NOMO-1 (cell line): ENCODE data around the gene CAPN15.

Experiments used
- DNase-seq, 2 experiments: peaks; one replicate each; lab custom pipeline; 2025; ENCODE audit not compliant: unreplicated experiment in 2 of 2; lab: John Stamatoyannopoulos, UW

The CAPN15 gene

GRCh38 chr16:505479-506245 lies 21.9 kb upstream of the CAPN15 start:
- no peak for DNase-seq

GRCh38 chr16:506246-506546 lies 21.3 kb upstream of the CAPN15 start:
- DNase-seq, result no peak

DNA sequence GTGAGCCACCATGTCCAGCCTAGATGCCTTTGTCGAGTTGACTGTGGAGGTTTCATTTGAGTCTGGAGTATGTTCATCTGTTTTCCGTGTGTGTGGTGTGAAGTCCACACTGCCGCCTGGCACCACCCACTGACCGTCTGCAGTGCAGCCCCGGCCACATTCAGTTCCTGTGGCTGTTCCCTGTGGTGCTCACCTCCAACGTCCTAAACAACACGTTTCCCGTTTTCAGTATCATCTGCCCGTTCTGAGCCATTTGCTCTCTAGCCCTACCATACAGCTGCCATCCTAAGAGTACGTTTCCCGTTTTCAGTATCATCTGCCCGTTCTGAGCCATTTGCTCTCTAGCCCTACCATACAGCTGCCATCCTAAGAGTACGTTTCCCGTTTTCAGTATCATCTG lies 20.0 kb upstream of the CAPN15 start:
- peak; percentile 39 to 59 for DNase-seq

GRCh38 chr16:507996-508395 lies 19.5 kb upstream of the CAPN15 start:
- DNase-seq, result no peak

GRCh38 chr16:508884-509736 lies 18.4 kb upstream of the CAPN15 start:
- DNase-seq, result no peak

DNA sequence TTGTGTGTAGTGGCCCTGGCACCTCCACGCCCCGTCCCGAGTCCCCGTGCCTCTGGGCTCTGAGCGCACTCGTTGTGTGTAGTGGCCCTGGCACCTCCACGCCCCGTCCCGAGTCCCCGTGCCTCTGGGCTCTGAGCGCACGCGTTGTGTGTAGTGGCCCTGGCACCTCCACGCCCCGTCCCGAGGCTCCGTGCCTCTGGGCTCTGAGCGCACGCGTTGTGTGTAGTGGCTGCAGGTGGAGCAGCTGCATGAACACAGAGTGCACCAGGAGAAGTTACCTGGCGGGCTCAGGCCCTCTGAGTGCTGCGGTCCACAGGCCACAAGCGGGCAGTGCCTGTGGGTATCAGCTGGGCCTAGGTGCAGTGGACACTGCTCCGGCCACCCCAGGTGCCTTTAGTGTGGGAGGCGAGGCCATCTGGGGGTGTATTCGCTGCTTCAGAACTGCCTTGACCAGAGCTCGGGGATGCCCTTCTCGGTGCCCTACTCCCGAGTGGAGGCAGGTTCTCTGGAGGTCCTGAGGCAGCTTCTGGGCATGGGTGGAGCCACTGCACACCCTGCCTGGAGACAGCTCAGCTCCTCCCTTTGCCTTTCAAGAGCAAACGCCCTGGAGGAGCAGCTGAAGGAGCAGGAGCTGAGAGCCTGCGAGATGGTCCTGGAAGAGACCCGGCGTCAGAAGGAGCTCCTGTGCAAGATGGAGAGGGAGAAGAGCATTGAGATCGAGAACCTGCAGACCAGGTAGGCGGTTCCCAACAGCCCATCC lies 17.3 kb upstream of the CAPN15 start:
- no peak for DNase-seq

- no peak for DNase-seq
Measured at GRCh38 chr16:512802-513201, 14.7 kb upstream of the CAPN15 start.

GRCh38 chr16:513950-514349 lies 13.6 kb upstream of the CAPN15 start:
- no peak for DNase-seq

- DNase-seq, result no peak
Measured at GRCh38 chr16:515175-515938, 12.2 kb upstream of the CAPN15 start.

DNA sequence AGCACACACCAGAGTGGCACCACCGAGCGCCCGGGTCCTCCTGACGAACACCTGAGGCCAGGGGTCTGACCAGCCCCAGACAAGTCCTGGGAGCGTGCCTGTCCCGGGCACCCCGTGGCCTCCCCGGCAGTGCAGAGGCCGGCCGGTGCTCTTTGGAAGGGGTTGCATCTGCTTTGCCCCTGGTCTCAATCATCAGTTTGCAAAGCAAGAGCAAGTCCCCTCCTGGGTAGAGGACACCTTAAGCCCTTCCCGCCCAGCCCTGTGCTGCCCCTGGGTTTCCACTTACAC lies 11.6 kb upstream of the CAPN15 start:
- DNase-seq, result no peak

- no peak for DNase-seq
Measured at GRCh38 chr16:516301-516700, 11.2 kb upstream of the CAPN15 start.

DNA sequence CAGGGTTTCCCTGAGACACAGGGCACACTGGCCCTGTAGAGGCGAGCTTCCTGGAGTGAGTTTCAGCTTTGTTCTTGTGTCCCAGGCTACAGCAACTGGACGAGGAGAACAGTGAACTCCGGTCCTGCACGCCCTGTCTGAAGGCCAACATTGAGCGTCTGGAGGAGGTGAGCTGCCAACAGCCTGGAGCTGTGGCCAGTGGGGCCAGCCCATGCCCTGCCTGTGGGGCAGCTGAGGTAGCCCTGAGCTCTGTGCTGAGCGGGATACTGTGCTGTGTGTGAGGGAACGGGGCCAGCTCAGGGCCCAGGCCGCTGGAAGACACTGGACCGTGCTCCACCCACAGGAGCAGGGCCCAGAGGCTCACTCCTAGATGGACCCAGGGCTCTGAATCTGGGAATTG lies 8.7 kb upstream of the CAPN15 start:
- no peak for DNase-seq

GRCh38 chr16:519425-519824 lies 8.1 kb upstream of the CAPN15 start:
- no peak for DNase-seq

DNA sequence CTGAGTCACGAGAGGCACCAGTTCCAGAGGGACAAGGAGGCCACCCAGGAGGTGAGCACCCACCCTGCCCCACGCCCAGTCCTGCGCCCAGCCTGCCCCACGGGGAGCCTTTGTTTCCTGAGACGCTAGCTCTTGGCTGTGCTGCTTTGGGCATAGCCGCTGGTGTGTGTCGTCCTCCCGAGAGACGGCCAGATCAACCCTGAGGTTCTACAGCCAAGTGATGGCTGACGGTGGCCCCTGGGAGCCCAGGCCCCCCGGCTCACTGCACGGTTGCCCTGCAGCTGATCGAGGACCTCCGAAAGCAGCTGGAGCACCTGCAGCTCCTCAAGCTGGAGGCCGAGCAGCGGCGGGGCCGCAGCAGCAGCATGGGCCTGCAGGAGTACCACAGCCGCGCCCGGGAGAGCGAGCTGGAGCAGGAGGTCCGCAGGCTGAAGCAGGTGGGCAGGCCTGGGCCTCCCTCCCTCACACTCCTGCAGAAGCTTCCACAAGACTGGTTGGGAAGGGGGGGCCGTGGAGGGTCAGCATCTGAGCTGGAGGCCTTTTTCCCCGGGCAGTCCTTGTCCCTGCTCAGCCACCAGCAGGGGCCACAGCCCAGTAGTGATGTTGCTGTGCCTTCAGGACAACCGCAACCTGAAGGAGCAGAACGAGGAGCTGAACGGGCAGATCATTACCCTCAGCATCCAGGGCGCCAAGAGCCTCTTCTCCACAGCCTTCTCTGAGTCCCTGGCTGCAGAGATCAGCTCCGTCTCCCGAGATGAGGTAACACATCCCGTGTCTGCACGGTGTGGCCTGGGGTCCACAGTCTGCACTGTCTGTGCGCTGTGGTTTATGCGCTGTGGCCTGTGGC lies 7.4 kb upstream of the CAPN15 start:
- DNase-seq, result no peak

DNA sequence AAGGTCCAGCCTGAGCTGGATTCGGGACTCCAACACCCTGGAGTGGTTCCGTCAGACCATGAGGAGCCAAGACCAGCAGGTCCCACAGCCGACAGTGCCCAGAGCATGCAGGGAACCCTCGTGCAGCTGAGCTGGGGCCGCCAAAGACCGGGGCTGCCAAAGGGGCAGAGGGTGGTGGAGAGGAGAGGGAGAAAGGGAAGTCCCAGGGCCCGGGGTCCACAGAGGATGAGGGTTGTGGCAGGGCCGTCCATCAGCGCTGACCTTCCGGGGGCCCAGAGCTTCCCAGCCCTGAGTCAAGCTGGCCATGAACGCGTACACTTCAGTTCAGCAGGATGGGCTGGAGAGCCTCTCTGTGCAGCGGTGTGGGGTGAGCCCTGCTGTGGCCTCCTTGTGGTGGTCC lies 6.7 kb upstream of the CAPN15 start:
- no peak for DNase-seq

GRCh38 chr16:521381-522210 lies 5.9 kb upstream of the CAPN15 start:
- no peak for DNase-seq

DNA sequence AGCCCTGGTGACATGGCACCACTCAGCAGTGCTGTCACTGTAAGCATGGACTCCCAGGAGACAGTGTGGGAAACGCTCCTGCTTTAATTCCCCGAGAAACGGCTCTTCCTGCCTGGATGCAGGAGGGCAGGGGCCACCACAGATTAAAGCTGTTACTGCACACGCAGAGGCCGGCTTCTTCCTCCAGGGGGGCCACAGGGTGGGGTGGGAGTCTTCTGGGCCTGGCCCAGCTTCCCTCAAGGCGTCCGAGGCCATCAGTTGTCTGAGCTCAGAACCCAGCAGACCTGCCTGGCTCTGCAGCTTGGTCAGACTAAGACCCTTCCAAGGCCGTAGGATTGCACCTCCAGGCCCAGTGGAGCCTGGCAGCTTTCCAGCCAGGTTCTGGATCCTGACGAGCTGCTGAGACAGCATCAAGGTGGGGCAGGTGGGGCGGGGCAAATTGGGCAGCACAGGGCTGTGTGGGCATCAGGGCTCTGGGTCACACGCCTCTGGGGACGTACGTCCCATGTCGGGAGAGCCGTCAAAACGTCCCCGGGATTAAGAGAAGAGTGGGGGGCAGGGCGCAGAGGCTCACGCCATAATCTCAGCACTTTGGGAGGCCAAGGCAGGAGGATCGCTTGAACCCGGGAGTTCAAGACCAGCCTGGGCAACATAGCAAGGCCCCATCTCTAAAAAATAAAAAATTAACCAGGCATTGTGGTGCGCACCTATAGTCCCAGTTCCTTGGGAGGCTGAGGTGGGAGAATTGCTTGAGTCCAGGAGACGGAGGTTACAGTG lies 5.0 kb upstream of the CAPN15 start:
- no peak for DNase-seq

DNA sequence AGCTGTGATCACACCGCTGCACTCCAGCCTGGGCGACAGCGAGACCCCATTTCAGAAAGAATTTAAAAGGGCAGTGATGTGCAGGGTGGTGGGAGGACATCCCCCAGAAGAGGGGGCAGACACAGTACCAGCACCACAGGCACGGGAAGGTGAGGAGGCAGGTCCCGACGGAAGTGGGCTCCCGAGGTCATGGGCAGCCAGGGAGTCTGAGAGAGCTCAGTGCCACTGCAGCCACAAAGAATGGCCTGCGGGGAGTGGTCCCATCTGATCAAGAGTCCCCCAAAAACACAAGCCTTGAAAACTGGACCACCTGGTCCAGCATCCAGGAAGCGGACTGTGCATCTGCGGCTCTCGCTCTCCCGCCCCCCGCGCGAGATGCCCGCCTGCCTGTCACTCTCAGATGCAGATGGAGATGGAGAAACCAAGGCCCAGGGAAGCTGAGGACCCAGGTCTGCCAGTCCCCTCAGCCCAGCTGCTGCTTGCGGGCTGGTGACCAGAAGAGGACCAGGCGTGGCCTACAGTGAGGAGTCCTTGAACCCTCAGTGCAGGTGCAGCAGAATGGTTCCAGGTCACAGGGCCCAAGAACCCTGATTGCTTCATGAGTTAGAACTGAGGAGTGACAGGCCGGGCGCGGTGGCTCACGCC lies 4.3 kb upstream of the CAPN15 start:
- no peak for DNase-seq
